GM12878 (cell line): ENCODE results near the gene FBXL16. TPM values are rescaled to one million over a fixed set of nuclear protein-coding genes. Genes with fewer than 3 reads are reported as not detected.

ENCODE experiments used
- ATAC-seq: fragments of 200-7000 bp; cut with Tn5 transposase; 3 replicates; pipeline ENCODE4 v1.9.1; 2020; ENCODE audit warnings: mild to moderate bottlenecking, moderate library complexity
- BruUV-seq: library from RNA; stranded (reverse); fragments of 400-500 nt; replicated peaks from 2 replicates; lab custom pipeline; 2021; lab: Mats Ljungman, UMichigan
- CTCF ChIA-PET: fragments of 300-600 bp; sonication (Branson Sonifier 250); formaldehyde crosslinking; extraction: SDS; loops from one replicate; lab custom pipeline; 2021; ENCODE audit warnings: inconsistent platforms; lab: Yijun Ruan, JAX
- POLR2A ChIA-PET: fragments of 350-600 bp; formaldehyde crosslinking; extraction: SDS; loops from one replicate; lab custom pipeline; 2021; ENCODE audit warnings: inconsistent platforms; lab: Charles Lee
- RAD21 ChIA-PET: fragments of 300-600 bp; sonication (Branson Sonifier 250); formaldehyde crosslinking; loops from one replicate; lab custom pipeline; 2023; ENCODE audit warnings: antibody characterized with exemption; ENCODE audit not compliant: unreplicated experiment; lab: Charles Lee
- SMC1A ChIA-PET: fragments of 300-600 bp; sonication (Branson Sonifier 250); formaldehyde crosslinking; loops from one replicate; lab custom pipeline; 2023; ENCODE audit not compliant: unreplicated experiment, uncharacterized antibody; lab: Charles Lee
- DNase-seq: peaks from one replicate; pipeline ENCODE4 v3.0.0-alpha.2; 2011; ENCODE audit warnings: low read depth, low spot score
- FAIRE-seq: peaks from 3 replicates; lab custom pipeline; 2011; peaks lifted over from hg19 to GRCh38; lab: Jason Lieb, UNC
- H2AFZ ChIP-seq: 2 replicates; pipeline ENCODE4 v1.6.0; 2011; ENCODE audit warnings: low read depth, low read length, control low read depth; ENCODE audit not compliant: control insufficient read depth
- H3K27ac ChIP-seq: 2 replicates; pipeline ENCODE4 v1.5.1; 2011; ENCODE audit warnings: control low read depth; ENCODE audit not compliant: control insufficient read depth, insufficient read depth
- H3K27me3 ChIP-seq, 2 experiments: replicated peaks in 1 of 2; 2 replicates each; pipeline versions ENCODE4 v1.6.0 to v1.6.1; 2011; ENCODE audit warnings: low read length in 1 of 2; ENCODE audit not compliant: control insufficient read depth in 2 of 2, insufficient read depth in 2 of 2
- H3K36me3 ChIP-seq, 2 experiments: 2 replicates each; pipeline ENCODE4 v1.5.1; 2011; ENCODE audit warnings: low read length in 1 of 2; ENCODE audit not compliant: control insufficient read depth in 2 of 2, insufficient read depth in 2 of 2
- H3K4me1 ChIP-seq: 2 replicates; pipeline ENCODE4 v1.6.1; 2011; ENCODE audit warnings: mild to moderate bottlenecking, low read length, moderate library complexity, mixed read lengths; ENCODE audit not compliant: control insufficient read depth, insufficient read depth
- H3K4me2 ChIP-seq: 2 replicates; pipeline ENCODE4 v1.6.0; 2011; ENCODE audit warnings: control low read depth; ENCODE audit not compliant: control insufficient read depth, insufficient read depth
- H3K4me3 ChIP-seq: fragments of 200-600 bp; sonication (generic); 2 replicates; pipeline ENCODE4 v1.5.1; 2016
- H3K79me2 ChIP-seq: 2 replicates; pipeline ENCODE4 v1.6.0; 2011; ENCODE audit warnings: low read length; ENCODE audit not compliant: control insufficient read depth, insufficient read depth
- H3K9ac ChIP-seq: 2 replicates; pipeline ENCODE4 v1.8.0; 2011; ENCODE audit warnings: low read length, control low read depth, mixed read lengths; ENCODE audit not compliant: control insufficient read depth, insufficient read depth
- H3K9me3 ChIP-seq: replicated peaks from 3 replicates; pipeline ENCODE4 v1.5.1; 2011; ENCODE audit warnings: mild to moderate bottlenecking, low read length; ENCODE audit not compliant: control insufficient read depth, insufficient read depth
- H4K20me1 ChIP-seq: 2 replicates; pipeline ENCODE4 v1.6.0; 2011; ENCODE audit not compliant: control insufficient read depth, insufficient read depth
- SMC3 ChIP-seq: IDR thresholded peaks from 2 replicates; pipeline ENCODE4 v1.6.1; 2011; ENCODE audit warnings: low read length, improper control_type of control experiment, borderline replicate concordance
- WGBS: methylation state at CpG from one replicate; pipeline ENCODE4 v1.1.6; 2016; ENCODE audit warnings: low lambda C conversion rate; ENCODE audit not compliant: insufficient replicate concordance, insufficient coverage; ENCODE audit errors: missing lambda C conversion rate; 5-methylcytosine and 5-hydroxymethylcytosine counted together
- in situ Hi-C: fragments of 300-500 bp; cut with MboI; formaldehyde crosslinking; loops from 9 replicates; pipeline ENCODE4 v1.14.3; 2018; ENCODE audit warnings: mixed read lengths
- intact Hi-C: fragments of 100-400 bp; cut with micrococcal nuclease; formaldehyde crosslinking; loops from one replicate; pipeline ENCODE4 v1.14.2; 2022; ENCODE audit not compliant: unreplicated experiment
- polyA plus RNA-seq, 11 experiments: library from polyadenylated mRNA; depleted of rRNA in 4 of 11; unstranded in 6 of 11; stranded (reverse) in 5 of 11; fragments of >200 nt; fragmentation: Nextera tagmentation in 4 of 11; fragmentation: Illumina TruSeq in 1 of 11; extraction: Ambion mirVana in 4 of 11; extraction: Trizol in 1 of 11; gene quantifications; 1 replicate in 1 of 11; 2 replicates in 10 of 11; pipeline versions ENCODE4 v1.2.1 to v1.2.3, GENCODE V29; 2011 to 2016; ENCODE audit warnings: inconsistent platforms in 2 of 11, missing spikeins in 2 of 11, low read depth in 1 of 11
- total RNA-seq, 4 experiments: library from RNA; depleted of rRNA in 3 of 4; stranded (reverse); fragments of >200 nt in 3 of 4; fragmentation: Illumina TruSeq in 1 of 4; extraction: Trizol in 1 of 4; gene quantifications; 2 replicates each; pipeline versions ENCODE4 v1.2.1 to v1.2.3, GENCODE V29; 2013 to 2021
- TF ChIP-seq, protein P1 (sequence below), 3 experiments: IDR thresholded peaks in 2 of 3; conservative IDR thresholded peaks in 1 of 3; 2 replicates each; pipeline ENCODE4 v1.5.1; 2011; ENCODE audit warnings: low read depth in 3 of 3, low read length in 3 of 3, mild to moderate bottlenecking in 3 of 3, control low read depth in 2 of 3, moderate library complexity in 2 of 3, inconsistent platforms in 1 of 3, mixed read lengths in 1 of 3; ENCODE audit not compliant: control insufficient read depth in 2 of 3, insufficient read depth in 1 of 3; ENCODE audit errors: extremely low read depth in 1 of 3
- TF ChIP-seq, protein P2 (sequence below): IDR thresholded peaks from 2 replicates; pipeline ENCODE4 v1.6.1; 2011; ENCODE audit warnings: borderline replicate concordance, low read depth, mild to moderate bottlenecking, moderate library complexity, mixed read lengths, low read length; ENCODE audit not compliant: insufficient read depth; ENCODE audit errors: extremely low read length
- TF ChIP-seq, protein P3 (sequence below): fragments of 450-650 bp; IDR thresholded peaks from 2 replicates; pipeline ENCODE4 v1.6.1; 2017; ENCODE audit warnings: borderline replicate concordance

The FBXL16 gene
- total and polyA plus RNA-seq, 10 of the 15 experiments (the other 5 are each of a cell fraction or from before 2014, with no cell fraction given): 0.13 to 1.4 (median 0.24) TPM

DNA sequence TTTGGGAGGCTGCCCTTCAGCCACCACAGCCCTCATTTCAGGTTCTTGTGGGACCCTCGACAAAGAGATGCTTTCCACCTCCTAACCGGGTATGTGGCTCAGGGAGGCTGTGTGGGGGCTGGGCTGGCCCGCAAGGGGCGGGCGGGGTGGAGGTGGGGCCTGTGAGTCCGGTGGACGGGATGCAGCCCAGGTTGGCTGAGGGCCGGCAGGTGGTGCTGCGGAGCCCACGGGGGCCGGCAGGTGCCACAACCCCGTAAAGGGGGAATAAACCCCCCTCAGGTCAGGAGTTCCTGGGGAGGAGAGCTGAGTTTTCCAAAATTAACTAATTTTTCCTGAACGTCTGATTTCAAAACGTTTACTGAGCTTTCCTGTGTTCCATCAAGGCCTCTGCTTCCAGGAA, 40.1 kb upstream of the FBXL16 start:
- ATAC-seq (peak; percentile 66), DNase-seq (no peak), FAIRE-seq (no peak)
- ChIA-PET RAD21 (no interaction called here), POLR2A (interaction anchor here (0.8 kb wide), 1 partner anchor 14 kb away, joined by 3 read pairs; no protein-coding TSS in a partner anchor), CTCF (interaction anchor here (0.6 to 2.4 kb wide), 3 partner anchors 33 to 43 kb away, joined by 3 to 5 read pairs (median 4); partner anchors contain the start of genes CHTF18 and RPUSD1), SMC1A (no interaction called here)
- no peaks in the 10 kb centered on the region for H3K9me3 ChIP-seq
- no peaks in the 10 kb centered on the region for H4K20me1 ChIP-seq
- H3K4me2 ChIP-seq: no peak overlapping the region
- no peaks in the 10 kb centered on the region for H3K36me3 ChIP-seq
- H3K4me3 ChIP-seq: no peak overlapping the region
- in situ Hi-C loops (no loop called here), intact Hi-C loops (no loop called here)
- H2AFZ ChIP-seq: no peak overlapping the region
- no peak overlapping the region for H3K27ac ChIP-seq
- no peak overlapping the region for H3K9ac ChIP-seq
- no peaks in the 10 kb centered on the region for H3K79me2 ChIP-seq
- no TSS peak for BruUV-seq
- 0% methylated on average over 14 of the region's 14 CpGs for WGBS
- H3K4me1 ChIP-seq: no peaks in the 10 kb centered on the region; the same call in 1 of the 2 replicates
- peak; percentile 13; the same call in 1 of the 2 replicates for TF ChIP-seq SMC3
- TF ChIP-seq, protein P1, sequence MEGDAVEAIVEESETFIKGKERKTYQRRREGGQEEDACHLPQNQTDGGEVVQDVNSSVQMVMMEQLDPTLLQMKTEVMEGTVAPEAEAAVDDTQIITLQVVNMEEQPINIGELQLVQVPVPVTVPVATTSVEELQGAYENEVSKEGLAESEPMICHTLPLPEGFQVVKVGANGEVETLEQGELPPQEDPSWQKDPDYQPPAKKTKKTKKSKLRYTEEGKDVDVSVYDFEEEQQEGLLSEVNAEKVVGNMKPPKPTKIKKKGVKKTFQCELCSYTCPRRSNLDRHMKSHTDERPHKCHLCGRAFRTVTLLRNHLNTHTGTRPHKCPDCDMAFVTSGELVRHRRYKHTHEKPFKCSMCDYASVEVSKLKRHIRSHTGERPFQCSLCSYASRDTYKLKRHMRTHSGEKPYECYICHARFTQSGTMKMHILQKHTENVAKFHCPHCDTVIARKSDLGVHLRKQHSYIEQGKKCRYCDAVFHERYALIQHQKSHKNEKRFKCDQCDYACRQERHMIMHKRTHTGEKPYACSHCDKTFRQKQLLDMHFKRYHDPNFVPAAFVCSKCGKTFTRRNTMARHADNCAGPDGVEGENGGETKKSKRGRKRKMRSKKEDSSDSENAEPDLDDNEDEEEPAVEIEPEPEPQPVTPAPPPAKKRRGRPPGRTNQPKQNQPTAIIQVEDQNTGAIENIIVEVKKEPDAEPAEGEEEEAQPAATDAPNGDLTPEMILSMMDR (IDR thresholded peaks at IDR 0.05 in 2 of 3, conservative IDR thresholded peaks at IDR 0.05 in 1 of 3; ENCODE audit: control insufficient read depth in 2 of 3, extremely low read depth in 1 of 3, insufficient read depth in 1 of 3, low read depth in 3 of 3, low read length in 3 of 3): peak; percentile 24 to 57 (median 34); a peak in 5 of 6 replicates
- TF ChIP-seq, protein P2, sequence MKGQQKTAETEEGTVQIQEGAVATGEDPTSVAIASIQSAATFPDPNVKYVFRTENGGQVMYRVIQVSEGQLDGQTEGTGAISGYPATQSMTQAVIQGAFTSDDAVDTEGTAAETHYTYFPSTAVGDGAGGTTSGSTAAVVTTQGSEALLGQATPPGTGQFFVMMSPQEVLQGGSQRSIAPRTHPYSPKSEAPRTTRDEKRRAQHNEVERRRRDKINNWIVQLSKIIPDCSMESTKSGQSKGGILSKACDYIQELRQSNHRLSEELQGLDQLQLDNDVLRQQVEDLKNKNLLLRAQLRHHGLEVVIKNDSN: no peak
- TF ChIP-seq, protein P3, sequence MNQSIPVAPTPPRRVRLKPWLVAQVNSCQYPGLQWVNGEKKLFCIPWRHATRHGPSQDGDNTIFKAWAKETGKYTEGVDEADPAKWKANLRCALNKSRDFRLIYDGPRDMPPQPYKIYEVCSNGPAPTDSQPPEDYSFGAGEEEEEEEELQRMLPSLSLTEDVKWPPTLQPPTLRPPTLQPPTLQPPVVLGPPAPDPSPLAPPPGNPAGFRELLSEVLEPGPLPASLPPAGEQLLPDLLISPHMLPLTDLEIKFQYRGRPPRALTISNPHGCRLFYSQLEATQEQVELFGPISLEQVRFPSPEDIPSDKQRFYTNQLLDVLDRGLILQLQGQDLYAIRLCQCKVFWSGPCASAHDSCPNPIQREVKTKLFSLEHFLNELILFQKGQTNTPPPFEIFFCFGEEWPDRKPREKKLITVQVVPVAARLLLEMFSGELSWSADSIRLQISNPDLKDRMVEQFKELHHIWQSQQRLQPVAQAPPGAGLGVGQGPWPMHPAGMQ: no peak
- no peaks in the 10 kb centered on the region for H3K27me3 ChIP-seq
